ENCODE results near the gene METTL16.
"Not testable (repeated sequence)": the region's sequence is repeated elsewhere in the genome, so short reads cannot be mapped to it uniquely, and the experiment has no call there.

Gene METTL16

DNA sequence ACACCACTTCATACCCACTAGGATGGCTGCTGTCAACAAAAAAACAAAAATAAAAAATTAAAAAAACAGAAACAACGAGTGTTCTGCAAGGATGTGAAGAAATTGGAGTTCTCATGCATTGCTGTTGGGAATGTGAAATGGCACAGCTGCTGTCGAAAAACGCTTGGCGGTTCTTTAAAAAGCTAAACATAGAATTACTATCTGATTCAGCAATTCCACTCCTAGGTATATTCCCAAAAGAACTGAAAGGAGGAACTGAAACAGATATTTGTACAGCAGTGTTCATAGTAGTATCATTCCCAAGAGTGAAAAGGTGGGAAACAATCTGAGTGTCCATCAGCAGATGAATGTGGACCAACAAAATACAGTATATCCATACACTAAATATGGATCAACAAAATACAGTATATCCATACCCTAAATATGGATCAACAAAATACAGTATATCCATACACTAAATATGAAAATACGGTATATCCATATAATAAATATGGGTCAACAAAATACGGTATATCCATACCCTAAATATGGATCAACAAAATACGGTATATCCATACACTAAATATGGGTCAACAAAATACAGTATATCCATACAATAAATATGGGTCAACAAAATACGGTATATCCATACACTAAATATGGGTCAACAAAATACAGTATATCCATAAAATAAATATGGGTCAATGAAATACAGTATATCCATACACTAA lies 8.7 kb downstream of the METTL16 start:
- no peak for DNase-seq

DNA sequence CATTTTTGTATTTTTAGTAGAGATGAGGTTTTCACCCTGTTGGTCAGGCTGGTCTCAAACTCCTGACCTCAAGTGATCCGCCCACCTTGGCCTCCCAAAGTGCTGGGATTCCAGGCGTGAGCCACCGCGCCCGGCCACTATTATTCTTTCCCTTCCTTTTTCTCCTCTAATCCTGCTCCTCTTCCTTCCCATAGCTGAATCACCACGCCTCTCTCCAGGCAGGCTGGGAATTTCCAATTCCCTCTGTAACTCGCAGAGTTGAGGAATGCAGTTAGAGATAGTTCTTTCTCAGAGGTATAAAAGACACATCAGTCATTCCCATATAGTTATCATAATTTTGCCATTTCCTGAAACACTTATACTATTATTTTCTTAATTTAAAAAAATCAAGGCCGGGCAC lies 11.2 kb downstream of the METTL16 start:
- no peak for DNase-seq

DNA sequence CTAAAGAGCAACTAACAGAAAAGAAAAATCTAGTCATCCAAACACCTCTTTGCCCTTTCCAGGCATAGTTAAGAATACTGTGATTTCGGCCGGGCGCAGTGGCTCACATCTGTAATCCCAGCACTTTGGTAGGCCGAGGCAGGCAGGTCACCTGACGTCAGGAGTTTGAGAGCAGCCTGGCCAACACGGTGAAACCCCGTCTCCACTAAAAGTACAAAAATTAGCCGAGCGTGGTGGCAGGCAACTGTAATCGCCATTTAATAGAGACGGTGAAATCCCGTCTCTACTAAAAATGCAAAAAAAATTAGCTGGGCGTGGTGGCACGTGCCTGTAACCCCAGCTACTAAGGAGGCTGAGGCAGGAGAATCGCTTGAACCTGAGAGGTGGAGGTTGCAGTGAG lies 22.4 kb downstream of the METTL16 start:
- not testable (repeated sequence) for DNase-seq

DNA sequence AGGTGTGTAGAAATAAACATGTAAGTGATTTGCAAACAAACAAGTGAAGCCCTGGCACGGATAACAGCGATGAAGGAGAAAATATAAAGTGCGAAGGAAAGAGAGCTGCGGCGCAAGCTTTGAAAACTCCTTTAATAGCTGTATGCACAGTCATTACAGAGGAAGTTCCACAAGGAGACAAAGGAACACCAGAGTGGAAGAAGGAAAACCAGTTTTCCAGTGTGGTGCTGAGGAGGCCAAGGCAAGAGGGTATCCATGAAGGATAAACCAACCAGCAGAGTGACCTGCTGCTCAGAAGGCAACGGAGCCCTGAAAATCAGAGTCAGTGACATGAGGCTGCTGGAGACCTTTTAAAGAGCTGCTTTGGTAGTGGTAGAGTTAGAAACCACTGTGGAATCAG lies 24.4 kb downstream of the METTL16 start:
- DNase-seq, result no peak

DNA sequence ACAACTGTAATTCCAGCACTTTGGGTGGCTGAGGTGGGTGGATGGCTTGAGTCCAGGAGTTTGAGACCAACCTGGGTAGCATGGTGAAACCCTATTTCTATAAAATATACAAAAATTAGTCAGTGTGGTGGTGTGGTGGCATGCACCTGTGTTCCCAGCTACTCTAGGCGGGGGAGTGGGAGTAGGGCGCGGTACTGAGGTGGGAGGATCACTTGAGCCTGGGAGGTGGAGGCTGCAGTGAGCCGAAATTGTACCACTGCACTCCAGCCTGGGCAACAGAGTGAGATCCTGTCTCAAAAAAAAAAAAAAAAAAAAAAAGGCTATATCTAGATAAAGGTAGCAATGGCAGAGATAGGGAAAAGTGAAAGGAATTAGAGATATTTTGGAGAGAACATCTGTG lies 25.0 kb downstream of the METTL16 start:
- not testable (repeated sequence) for DNase-seq

DNA sequence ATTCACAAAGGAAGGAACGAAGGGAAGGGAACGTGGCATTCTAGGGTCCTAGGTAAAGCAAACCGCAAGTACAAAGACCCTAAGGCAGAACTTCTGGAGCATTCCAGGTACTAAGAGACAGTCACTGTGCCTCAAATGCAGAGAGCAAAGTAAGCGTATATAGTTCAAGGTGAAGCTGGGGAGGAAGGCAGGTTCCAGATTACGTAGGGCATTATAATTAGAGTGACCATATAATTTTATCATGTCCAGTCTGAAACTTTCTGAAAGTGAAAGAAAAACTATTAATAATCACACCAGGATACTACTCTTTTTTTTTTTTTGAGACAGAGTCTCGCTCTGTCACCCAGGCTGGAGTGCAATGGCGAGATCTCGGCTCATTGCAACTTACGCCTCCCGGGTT lies 25.7 kb downstream of the METTL16 start:
- no peak for DNase-seq

DNA sequence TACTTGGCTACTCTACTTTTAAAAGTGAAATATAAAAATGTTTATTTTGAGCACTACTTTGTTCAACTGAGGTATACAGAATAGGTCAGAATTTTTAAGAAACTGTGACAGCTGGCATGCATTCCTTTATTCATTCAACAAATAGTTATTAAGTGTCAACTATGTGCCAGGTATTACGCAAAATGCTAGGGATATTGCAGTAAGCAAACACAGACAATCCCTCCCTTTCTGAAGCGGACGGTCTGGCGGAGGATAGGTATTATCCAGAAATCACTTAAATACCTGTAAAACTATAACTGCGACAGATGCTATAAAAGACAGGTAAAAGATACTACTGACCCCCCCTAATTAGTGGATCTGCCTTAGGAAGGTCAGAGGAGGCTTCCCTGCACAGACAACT lies 26.1 kb downstream of the METTL16 start:
- no peak for DNase-seq

DNA sequence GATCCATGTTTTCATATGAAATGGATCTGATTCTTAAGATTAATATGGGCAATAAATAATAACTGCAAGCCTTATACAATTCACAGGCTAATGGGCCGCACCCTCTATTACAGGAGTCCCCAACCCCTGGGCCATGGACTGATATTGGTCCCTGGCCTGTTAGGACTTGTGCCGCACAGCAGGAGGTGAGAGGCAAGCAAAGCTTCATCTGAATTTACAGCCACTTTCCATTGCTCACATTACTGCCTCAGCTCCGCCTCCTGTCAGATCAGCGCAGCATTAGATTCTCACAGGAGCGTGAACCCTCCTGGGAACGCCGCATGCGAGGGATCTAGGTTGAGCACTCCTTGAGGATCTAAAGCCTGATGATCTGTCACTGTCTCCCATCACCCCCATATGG lies 26.8 kb downstream of the METTL16 start:
- no peak for DNase-seq

DNA sequence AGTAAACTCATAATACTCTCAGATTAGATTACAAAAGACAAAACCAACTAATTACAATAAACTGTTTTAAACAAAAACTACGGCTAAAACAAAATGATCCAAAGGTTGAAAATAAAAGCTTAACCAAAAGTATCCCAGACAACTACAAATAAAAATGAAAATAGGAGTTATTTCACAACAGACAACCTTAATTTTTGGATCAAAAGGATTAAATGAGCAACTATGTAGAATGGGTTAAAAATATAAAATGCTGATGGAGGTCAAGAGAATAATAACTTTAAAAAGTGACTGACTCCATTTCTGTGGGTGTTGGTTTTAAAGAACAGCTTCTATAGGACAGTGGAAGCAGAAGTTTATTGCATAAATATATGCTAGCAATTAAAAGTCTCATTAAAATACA lies 28.6 kb downstream of the METTL16 start:
- DNase-seq, result no peak

DNA sequence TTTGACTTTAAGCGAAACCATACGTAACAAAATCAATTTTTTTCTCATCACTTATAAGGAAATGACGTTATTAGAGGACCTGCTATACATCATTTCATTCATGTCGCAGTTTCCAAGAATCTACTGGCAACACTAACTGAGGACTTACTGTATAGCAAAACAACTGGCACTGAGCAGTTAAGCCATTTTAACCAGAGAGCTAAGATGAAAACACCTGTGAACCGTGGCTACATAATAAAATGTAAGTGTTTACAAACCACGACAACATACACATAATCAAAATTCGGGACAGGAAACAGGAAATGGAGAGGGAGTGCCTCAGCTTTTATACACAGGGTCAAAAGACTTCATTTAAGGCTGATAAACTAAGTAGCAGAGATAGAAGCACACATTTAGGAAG lies 29.5 kb downstream of the METTL16 start:
- no peak for DNase-seq

DNA sequence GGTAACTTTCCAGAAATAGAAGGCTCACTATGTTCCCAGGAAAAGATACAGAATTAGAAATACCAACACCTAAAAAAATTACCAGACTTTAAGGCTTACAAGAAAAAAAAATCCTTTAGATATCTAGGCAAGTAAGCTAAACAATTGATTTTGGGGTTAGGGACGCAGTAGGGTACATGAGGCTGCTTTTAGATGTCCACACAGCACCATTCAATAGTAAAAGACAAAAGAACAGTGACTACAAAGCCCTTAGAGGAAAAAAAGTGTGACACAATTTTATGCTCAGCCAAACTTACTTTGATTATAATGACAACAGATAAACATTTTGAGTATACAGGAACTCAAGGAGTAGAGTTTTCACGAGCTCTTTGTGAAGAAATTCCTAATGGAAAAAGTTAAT lies 29.9 kb downstream of the METTL16 start:
- no peak for DNase-seq

DNA sequence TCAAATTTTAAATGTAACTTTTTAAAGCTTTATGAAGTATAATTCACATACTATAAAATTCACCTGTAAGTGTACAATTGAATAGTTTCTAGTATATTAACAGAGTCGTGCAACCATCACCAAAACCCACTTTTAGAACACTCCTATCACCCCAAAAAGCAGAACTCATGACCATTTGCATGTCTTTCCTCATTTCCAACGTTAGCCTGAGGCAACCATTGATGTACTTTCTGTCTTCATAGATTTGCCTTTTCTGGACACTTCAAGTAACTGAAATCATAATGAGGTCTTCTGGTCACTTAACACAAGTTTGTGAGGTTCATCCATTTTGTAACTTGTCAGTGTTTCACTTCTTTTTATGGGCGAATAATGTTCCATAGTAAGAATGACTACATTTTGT lies 33.2 kb downstream of the METTL16 start:
- no peak for DNase-seq

DNA sequence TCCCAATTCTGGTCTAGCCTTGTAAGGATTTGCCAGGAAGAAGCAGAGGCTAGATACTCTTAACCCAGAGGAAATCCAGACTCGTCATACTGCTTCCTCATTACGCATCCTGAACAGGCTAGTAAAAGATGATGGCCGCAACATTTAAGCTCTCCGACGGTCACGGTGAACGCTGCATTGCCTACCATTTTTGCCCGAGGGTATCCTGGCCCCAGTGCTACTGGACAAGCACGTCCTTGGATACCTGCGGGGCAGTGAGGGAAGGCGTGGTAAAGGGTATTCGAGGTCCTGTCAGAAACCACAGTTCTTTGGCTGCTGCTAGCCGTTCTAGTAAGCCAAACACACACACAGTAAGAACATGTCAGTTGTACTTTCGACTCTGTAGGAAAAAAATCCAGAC lies 36.6 kb downstream of the METTL16 start:
- DNase-seq, result no peak

DNA sequence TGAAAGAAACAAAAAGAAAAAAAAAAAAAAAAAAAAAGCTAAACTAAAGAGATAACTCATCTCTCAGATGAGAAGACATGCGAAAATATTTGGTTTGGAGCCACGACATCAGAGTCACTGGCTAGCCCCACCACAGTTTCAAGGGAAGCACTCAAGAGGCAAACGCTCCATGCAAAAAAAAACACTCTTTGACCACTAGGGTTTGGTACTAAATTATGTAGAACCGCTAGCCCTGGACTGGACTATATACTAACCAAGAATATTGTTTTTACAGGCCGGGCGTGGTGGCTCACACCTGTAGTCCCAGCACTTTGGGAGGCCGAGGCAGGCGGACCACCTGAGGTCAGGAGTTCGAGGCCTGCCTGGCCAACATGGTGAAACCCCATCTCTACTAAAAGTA lies 37.3 kb downstream of the METTL16 start:
- no peak for DNase-seq

DNA sequence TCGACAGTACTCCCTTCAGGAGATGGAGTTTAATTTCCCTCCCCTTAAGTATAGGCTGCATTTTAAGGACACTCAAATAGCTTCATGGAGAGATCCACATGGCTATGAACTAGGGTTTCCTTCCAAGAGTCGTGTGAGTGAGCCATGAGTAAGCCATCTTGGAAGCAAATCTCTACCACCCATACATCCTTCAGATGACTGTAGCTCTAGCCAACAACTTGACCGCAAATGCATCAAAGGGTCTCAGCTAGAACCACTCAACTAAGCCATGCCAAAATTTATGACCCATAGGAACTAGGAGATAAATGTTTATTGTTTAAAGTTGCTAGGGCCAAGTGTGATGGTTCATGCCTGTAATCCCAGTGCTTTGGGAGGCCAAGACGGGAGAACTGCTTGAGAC lies 43.4 kb downstream of the METTL16 start:
- no peak for DNase-seq

DNA sequence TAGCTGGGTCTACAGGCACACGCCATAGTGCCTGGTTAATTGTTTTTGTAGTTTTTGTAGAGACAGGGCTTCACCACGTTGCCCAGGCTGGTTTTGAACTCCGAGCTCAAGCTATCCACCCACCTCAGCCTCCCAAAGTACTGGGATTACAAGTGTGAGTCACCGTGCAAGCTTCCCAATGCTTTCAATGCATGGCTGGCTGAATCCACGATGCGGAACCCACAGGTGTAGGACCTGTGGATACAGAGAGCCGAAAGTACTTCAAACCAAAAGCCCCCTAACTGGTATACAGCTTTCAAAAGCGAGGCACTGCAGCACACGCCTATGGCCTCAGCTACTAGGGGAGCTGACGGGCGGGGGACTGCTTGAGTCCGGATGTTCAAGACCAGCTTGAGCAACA lies 44.8 kb downstream of the METTL16 start:
- no peak for DNase-seq

DNA sequence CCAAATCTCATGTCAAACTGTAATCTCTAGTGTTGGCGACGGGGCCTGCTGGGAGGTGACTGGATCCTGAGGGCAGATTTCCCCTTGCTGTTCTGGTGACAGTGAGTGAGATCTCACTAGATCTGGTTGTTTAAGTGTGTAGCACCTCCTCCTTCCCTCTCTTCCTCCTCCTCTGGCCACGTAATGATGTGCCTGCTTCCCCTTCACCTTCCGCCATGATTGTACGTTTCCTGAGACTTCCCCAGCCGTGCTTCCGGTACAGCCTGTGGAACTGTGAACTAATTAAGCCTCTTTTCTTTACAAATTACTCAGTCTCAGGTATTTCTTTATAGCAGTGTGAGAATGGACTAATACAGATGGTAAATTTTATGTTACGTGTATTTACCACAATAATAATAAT lies 49.2 kb downstream of the METTL16 start:
- DNase-seq, result no peak

DNA sequence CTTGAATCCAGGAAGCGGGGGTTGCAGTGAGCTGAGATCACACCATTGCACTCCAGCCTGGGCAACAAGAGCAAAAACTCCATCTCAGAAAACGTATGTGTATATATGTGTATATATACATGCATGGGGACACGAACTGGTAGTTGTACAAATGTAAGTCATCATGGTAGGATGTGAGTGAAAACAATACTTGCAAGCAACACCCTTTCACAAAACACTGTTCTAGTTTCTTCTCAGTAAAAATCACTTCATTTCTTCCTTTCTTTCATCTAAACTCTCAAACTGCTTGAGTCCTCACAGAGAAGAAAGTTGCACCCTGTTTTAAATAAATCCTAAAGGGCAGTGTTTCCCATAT lies 51.8 kb downstream of the METTL16 start:
- DNase-seq, result no peak

DNA sequence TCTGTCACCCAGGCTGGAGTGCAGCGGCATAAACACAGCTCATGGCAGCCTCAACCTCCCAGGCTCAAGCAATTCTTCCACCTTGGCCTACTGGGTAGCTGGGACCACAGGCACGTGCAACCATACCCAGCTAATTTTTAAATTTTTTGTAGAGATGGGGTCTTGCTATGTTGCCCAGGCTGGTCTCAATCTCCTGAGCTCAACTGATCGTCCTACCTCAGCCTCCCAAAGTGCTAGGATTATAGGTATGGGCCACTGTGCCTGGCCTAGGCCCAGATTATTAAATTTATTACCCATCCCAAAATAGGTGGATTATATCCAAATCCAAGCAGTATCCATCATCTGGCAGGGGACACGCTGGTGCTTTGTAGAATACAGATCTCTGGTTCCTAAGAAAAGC lies 53.8 kb downstream of the METTL16 start:
- no peak for DNase-seq

DNA sequence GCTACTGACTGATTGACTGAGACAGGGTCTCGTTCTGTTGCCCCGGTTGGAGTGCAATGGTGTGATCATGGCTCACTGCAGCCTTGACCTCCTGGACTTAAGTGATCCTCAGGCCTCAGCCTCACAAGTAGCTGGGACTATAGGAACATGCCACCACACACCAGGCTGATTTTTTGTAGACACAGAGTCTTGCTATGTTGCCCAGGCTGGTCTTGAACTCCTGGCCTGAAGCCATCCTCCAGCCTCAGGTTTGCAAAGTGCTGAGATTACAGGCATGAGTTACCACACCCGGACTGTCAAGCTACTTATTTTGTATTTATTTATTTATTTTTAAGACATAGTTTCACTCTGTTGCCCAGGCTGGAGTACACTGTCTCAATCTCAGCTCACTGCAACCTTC lies 55.2 kb downstream of the METTL16 start:
- DNase-seq, result no peak

DNA sequence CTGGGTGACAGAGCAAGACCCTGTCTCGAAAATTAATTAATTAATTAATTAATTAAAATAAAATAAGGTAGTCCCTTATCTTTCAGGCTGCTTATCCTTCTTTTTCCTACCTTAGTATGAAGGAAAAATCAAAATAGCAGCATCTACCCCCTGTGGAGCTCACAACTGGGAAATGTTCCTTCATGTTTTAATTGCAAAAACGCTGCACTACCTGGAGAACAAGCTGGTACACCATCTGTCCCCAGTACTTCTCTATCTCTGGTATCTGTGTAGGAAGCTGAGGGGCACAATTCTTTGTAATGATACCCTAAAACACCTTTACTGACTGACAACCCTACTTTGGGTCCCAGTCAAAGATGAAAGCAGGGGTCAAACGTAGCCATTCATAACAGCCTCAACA lies 55.7 kb downstream of the METTL16 start:
- DNase-seq, result no peak

DNA sequence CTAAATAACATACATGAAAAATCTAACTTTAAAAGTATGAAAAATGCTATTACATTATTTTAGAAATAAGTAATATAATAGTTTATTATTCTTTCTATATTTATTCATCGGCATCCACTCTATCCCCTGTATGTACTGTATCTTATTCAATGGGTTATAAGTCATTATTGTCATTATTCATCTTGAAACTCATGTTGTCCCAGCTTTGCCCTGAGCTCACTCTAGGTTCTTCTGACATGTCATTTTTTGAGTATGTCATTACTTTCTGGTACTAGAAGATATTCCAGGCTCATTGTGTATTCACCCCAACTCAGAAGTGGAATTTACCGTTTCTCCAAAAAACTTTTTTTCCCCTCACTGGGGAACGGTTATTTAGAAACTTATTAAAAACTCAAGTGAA lies 57.8 kb downstream of the METTL16 start:
- DNase-seq, result no peak

DNA sequence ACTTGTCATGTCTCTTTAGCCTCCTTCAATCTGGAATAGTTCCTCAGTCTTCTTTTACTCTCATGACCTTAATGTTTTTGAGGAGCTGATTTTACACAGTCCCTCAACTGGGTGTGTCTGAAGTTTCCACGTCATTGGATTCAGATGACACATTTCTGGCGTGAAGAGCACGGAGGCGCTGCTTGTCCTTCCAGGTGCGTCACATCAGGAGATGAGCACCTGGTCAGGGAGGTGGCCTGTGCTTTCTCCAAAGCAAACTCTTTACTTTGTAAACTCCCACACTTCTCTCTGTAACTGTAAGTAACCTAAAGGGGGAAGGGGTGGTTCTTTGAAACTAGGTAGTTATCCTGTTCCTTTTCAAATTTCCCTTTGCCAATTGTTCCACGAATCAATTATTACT lies 58.4 kb downstream of the METTL16 start:
- DNase-seq, result no peak

DNA sequence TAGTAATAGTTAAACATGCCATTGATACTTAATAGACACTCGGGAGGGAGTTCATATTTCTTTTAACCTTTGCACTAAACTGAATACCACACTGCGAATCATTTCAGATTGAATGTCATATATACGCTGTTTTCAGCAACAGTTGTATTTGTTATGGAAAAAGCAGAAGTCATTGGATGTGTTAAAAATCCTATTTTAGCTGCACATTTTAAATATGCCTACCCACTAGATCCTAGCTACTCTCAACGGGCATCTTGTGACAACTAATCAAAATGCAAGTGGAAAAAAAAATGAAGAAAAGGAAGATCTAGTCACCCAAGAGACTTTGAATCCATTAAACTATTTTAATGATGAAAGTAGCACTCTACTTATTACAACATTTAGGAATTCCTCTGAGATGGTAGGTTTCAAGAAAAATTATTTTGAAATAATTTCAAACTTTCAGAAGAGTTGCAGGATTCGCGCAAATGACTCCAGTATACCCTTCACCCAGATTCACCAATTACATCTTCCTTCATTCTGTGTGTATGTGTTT lies 59.4 kb downstream of the METTL16 start:
- no peak for DNase-seq

DNA sequence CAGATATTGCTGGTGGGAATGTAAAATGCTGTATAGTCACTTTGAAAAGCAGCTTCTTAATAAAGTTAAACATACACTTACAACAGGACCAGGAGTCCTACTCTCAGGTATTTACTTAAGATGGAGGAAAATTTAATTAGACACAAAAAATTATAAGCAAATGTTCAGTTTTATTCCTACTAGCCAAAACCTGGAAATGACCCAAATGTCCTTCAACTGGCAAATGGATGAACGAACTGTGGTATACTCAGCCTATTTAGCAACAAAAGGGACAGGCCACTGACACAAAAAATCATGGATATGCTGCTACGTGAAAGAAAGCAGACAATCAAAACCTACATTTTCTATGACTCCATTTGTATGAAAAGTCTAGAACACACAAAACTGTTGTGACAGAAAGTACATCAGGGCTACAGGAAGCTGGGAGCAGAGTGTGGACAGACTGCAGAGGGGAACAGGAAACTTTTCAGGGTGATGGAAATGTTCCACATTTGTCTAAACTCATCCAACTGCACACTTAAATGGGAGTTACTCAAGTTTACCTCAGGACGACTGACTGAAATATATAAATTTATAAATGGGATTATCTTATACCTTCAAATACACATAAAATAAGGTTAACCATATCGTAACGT lies 61.6 kb downstream of the METTL16 start:
- no peak for DNase-seq
